GM13976 (cell line): ENCODE results near the gene PLEKHG5.

Experiments used
- DNase-seq: peaks from one replicate; pipeline ENCODE4 v3.0.0; 2012; ENCODE audit warnings: low spot score
- CTCF ChIP-seq: IDR thresholded peaks from 2 replicates; pipeline ENCODE4 v1.5.1; 2012; ENCODE audit warnings: borderline replicate concordance, mild to moderate bottlenecking; ENCODE audit not compliant: insufficient read depth; ENCODE audit errors: extremely low read depth, missing control alignments, control extremely low read depth
- in situ Hi-C: fragments of 300-500 bp; cut with MboI; formaldehyde crosslinking; loops from one replicate; pipeline ENCODE4 v1.12.0; 2022; ENCODE audit warnings: low sequenced_read_pairs, mixed read lengths, inconsistent platforms; ENCODE audit not compliant: unreplicated experiment

PLEKHG5 gene

GRCh38 chr1:6511056-6511455, 19.6 kb upstream of the PLEKHG5 start:
- in situ Hi-C loops = no loop called here
- no peak for DNase-seq
- TF ChIP-seq CTCF = no peak

- in situ Hi-C loops = no loop called here
- no peak for TF ChIP-seq CTCF
- no peak for DNase-seq
These were observed 19.0 kb upstream of the PLEKHG5 start for GRCh38 chr1:6510493-6510892.

GRCh38 chr1:6509919-6510291, 18.4 kb upstream of the PLEKHG5 start:
- DNase-seq = peak; percentile 41
- no peak for TF ChIP-seq CTCF
- in situ Hi-C loops = no loop called here

- no peak for TF ChIP-seq CTCF
- DNase-seq = peak; percentile 42
- in situ Hi-C loops = no loop called here
These were observed 17.9 kb upstream of the PLEKHG5 start for GRCh38 chr1:6509220-6509918.

GRCh38 chr1:6508816-6509189, 17.3 kb upstream of the PLEKHG5 start:
- DNase-seq = no peak
- in situ Hi-C loops = no loop called here
- no peak for TF ChIP-seq CTCF

- in situ Hi-C loops = no loop called here
- TF ChIP-seq CTCF = no peak
These were observed 16.8 kb upstream of the PLEKHG5 start for GRCh38 chr1:6508154-6508815.

More at GRCh38 chr1:6508154-6508815, 16.8 kb upstream of the PLEKHG5 start:
- DNase-seq = no peak
